NCI-H1436 (cell line): ENCODE results near the gene CERS6.
A peak's percentile ranks its signal among the peaks of the same experiment; 100 is the strongest.
"Not testable (repeated sequence)": the region's sequence is repeated elsewhere in the genome, so short reads cannot be mapped to it uniquely, and the experiment has no call there.

Source experiments
- DNase-seq: peaks from one replicate; lab custom pipeline; 2025; lab: John Stamatoyannopoulos, UW

Gene CERS6, protein sequence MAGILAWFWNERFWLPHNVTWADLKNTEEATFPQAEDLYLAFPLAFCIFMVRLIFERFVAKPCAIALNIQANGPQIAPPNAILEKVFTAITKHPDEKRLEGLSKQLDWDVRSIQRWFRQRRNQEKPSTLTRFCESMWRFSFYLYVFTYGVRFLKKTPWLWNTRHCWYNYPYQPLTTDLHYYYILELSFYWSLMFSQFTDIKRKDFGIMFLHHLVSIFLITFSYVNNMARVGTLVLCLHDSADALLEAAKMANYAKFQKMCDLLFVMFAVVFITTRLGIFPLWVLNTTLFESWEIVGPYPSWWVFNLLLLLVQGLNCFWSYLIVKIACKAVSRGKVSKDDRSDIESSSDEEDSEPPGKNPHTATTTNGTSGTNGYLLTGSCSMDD

DNA sequence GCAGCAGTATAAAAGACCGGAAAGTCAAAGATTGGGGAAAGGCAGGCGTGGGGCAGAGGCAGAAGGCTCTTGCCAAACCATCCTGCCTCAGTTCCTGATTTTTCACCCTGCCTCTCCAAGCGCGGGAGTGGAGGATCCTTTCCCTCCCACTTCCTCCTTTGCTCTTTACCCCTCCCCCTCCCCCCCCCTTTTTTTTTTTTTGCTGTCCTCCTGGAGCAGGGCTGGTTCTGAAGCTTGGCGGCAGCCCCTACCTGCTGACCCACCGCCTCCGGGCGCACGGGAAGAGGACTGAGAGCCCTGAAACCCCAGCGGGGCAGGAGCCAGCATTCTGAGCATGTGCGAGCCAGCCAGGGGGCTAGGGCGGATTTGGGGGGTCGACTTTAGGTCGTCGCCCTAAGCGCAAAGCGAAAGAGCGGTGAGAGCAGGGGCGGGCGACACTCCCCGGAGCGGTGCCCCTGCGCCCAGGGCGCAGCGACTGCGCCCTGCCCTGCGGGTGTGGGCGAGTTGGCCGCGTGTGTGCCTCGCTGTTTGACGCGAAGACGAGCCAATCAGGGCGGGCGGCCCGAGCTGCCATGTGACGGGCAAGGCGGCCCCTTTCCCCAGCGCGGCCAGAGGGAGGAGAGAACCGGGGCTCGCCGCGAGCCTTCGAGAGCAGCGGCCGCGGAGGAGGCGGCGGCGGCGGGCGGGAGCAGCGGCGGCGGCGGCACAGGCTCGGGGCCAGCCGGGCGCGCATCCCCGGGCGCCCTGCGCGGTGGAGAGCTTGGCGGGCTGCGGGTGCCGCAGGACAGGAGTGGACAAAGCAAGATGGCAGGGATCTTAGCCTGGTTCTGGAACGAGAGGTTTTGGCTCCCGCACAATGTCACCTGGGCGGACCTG is at the start of gene CERS6:
Gene CERS6, plus strand, starts transcription at position 628 of the 876 bp plus-strand sequence. Its CDS starts 177 bp downstream, at position 805.
- DNase-seq: peak; percentile 88

DNA sequence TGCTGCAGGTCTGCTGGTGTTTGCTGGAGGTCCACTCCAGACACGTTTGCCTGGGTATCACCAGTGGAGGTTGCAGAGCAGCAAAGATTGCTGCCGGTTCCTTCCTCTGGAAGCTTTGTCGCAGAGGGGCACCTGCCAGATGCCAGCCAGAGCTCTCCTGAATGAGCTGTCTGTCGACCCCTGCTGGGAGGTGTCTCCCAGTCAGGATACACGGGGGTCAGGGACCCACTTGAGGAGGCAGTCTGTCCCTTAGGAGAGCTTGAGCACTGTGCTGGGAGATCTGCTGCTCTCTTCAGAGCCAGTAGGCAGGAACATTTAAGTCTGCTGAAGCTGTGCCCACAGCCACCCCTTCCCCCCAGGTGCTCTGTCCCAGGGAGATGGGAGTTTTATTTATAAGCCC is 43.8 kb upstream of the CERS6 start:
- not testable (repeated sequence) for DNase-seq

DNA sequence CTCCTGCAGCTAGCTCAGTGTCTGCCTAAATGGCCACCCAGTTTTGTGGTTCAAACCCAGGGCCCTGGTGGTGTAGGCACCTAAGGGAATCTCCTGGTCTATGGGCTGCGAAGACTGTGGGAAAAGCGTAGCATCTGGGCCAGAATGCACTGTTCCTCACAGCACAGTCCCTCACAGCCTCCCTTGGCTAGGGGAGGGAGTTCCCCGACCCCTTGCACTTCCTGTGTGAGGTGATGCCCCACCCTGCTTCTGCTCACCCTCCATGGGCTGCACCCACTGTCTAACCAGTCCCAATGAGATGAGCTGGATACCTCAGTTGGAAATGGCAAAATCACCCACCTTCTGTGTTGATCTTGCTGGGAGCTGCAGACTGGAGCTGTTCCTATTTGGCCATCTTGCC is 43.0 kb upstream of the CERS6 start:
- not testable (repeated sequence) for DNase-seq

DNA sequence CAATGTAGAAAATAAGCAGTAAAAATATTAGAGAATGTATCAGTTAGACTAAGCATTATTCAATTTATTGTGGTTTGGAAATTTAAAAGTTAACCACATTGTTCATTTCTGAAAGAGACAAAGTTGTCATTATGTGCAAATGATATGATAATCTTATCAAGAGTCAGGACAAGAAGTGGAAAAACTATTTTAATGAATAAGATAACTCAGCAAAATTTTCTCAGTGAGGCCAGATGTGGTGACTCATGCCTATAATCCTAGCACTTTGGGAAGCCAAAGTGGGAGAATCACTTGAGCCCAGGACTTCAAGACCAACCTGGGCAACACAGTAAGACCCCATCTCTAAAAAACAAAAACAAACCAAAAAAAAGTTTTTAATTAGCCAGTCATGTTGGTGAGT is 39.5 kb upstream of the CERS6 start:
- DNase-seq: no peak

DNA sequence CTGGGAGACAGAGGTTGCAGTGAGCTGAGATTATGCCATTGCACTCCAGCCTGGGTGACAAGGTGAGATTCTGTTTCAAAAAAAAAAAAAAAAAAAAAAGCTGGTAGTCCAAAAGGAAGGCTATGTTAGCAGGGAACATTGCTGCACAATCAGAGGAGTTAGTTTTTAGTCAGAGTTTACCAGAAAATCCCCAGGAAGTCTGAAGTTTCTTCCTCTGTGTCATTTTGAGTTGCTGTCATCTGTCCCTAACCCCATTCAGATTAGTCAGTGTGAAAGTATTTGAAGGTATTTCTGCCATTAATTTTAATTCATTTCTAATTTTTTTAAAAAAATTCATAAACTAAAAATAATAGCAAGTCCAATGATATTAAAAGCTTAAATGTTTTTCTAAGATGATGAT is 33.5 kb upstream of the CERS6 start:
- DNase-seq: no peak

DNA sequence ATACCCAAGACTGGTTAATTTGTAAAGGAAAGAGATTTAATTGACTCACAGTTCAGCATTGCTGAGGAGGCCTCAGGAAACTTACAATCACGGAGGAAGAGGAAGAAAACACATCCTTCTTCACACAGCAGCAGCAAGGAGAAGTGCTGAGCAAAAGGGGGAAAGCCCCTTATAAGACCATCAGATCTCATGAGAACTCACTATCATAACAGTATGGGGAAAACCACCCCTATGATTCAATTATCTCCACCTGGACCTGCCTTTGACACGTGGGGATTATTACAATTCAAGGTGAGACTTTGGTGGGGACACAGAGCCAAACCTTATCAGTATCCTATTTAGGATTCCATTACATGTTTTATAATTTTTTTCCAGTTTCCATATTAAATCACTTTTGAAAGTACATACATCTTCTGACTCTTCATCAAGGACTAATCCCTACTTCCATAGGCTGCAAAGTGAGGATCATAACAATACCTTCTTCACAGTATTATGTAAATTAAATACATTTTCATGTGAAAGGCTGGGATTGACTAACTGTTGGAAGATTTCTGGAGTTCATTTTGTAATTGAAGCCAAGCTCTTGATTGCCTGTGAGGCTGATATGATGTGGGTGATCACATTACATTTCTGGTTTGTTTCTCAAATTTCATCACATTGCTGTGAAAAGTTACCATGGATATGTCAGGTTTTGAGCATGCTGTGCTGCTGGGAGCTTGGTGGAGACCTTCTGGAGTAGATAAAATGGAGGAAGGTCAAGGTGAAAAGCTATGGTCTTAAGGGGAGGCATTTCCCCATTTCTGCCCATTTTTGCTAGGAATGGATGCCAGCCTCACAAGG is 31.7 kb upstream of the CERS6 start:
- DNase-seq: no peak

DNA sequence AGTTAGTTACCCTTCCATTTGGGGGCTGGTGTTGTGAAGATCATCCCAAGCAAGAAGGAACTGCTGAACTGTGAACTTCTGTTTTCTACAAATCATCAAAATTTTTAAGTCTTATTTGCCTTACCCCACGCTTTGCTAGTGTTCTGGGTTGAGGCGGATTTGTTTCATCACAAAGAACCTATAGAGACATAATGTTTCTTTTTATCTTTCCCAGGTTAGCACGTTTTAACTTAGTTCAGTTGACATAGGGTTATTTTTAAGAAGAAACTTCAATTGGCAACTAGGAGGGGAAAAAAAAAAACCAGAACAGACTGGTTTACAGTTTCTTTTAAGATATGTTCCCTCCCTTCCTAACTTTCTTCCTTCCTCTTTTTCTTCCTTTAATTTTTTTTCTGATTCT is 31.1 kb upstream of the CERS6 start:
- no peak for DNase-seq

DNA sequence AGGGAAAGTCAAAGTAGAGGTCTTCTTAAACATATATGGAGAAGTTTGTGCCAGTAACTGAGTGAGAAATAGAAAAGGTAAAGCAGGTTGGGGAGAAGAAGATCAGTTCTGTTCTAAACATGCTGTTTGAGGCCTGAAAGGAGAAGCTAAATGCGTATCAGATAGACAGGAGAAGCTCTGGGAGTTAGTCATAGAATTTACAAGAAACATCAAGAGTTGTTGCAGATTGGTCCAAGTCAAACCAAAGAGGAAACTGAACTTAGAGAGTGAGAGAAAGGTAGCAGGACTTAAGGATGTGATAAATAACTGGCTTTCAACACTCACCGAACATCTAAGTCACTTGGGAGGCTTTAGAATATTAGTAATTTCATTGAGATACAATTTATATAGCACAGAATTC is 29.2 kb upstream of the CERS6 start:
- no peak for DNase-seq

DNA sequence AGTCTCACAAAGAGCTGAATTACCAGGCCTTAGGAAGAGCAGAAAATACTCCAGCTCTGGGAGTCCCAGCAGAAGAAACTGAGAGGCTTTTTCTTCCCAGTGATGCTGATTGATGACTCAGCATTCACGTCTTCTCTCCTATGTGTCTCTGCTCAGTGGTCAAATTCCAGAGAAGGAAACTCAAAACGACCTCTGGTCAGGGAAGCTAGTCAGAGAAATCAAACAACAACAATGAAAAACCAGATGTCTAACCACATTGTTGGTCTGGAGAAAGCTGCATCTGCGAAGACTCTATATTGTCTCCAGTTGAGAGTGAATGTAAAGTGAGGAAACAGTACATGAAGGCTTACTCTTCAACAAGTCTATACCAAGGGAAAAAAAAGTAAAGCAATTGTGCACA is 28.6 kb upstream of the CERS6 start:
- DNase-seq: no peak

DNA sequence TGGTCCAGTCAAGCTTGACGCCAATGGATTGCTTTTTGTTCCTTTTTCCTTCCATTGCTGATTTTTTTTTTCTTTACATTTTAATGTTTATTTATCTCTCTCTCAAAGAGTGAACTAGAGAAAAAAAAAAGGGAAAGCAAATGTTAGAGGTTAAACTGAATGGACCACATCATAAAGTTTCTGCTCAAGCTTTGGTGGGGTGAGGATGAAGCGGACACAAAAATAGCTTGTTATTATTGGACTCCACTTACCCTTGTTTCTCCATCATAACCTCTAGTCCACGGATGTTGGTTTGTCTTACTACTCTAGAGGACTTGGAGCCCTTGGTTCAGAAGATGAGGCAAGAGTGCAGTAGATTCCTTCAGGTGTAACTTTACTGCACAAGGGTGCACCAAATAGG is 27.6 kb upstream of the CERS6 start:
- no peak for DNase-seq

DNA sequence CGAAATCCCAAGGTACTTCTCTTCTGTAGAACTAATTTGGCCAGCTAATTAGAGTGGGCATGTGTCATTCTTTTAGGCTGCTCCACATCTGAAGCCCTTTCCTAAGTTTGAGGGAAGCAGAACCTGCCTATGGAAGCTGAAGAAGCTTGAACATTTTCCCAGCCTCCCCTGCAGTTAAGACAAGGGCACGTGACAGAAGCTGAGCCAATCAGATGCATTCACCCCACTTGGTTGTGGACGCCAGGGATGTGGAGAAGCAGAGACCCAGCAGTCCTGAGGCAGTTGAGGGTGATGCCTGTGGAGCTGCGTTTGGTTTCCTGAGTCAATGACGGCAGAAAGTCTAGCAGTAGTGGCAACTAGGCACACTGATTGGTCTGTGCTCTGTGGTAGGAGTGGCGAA is 26.1 kb upstream of the CERS6 start:
- DNase-seq: no peak

DNA sequence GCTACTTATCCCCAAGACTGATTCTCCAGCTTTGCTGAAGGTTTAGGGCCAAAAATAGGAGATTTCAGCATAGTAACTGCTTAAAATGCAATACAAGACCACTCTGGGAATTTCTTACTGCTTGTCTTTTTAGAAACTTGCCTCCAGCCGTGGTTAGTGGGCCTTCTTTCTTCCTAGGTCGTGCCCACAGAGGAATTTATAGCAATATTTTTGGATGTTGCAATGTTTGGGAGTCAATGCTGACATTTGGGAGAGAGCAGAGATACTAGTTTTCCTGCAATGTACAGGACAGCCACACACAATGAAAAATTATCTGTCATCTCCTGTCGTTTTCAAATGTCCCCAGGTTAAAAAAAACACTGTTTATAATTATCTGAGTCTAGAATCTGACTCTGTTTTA is 25.6 kb upstream of the CERS6 start:
- no peak for DNase-seq

DNA sequence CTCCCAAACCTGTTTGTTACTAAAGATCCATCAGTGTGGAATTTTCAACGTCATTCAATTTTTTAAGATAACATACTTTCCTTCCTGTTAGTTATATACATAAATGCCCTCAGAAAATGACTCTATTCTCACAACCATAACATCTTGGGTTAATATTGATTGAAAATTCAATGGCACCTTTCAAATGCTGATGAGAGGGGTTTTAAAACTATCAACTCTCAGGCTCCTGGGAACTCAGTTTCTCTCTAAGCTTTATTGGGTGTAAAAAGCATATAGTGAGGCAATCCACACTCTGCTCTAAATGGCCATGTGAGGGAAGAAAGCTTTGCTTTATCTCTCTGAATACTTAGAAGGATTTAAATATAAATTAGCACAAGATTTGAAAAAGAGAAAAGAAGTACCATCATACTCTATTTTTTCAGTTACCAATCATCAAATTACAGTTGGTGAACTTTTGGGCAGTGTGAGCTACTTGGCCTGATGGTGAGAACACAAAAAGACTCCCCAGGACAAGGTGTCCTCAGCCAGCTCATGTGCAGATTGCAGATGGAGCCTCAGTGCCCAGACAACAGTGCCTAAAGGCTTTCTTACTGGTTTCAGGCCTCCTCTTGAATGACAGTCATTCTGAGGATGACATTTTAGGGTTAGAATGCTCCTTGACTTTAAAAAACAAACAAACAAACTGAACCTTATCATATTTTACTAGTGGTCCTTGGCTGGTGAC is 24.6 kb upstream of the CERS6 start:
- no peak for DNase-seq

DNA sequence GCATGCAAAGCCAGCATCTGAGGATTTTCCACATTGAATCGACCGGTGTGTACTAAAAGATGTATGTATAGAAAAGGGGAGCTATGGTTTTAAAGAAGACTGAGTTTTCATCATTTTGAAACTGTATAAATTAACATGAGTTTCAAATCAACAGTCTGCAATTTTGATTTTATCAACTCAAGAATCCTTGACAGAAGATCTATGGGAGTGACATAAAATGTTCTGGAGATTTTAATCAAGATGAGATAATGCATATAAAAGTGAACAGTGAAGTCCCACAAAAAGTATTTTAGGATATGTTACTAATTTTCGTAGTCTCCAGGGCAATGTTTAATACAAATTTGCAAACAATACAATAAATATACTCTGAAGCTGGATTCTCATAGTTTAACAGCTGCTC is 24.0 kb upstream of the CERS6 start:
- no peak for DNase-seq

DNA sequence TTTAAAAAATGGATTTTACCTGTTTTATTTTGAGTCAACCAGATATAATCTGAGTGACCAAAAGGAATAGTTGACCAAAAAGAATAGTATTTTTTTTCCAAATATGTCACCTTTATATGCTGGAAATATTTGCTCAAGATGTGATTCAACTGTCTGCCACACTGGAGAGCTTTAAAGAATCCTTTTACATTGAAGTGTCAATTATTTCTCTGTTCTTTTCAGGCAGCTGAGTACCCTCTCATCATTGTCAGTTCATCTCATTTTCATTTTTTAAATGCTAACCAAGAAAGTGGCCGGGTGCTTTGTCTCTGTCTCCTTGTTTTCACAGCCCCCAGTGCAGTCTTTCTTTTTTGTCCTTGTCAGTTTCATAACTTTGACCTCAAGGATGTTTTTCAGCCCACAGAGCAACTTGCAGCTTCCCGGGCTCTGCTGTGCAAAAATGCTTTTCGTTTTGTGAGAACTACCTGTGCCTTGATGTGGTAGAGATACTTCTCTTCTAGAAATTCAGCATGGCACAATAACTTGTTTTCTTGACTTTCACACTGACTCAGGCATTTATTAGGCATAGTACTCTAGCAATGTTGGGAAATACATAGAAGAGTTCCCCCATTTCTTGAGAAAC is 23.4 kb upstream of the CERS6 start:
- peak; percentile 55 for DNase-seq

DNA sequence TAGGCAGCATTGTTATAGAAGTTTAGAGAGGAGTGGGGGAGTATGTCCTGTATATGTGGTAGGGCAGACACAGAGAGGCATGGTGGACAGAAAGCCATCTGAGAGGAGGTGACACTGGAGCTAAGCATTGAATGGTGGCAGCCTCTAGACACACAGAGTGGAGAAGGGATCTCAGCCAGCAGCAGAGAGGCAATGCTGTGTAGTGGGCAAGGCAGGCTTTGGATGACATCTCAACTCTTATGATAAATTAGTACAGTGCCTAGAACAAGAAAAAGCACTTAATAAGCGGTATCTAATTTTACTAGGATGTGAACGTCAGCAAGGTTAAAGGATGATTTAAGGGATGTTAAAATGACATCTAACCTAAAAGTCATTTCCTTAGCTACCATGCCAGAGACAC is 22.5 kb upstream of the CERS6 start:
- DNase-seq: no peak

DNA sequence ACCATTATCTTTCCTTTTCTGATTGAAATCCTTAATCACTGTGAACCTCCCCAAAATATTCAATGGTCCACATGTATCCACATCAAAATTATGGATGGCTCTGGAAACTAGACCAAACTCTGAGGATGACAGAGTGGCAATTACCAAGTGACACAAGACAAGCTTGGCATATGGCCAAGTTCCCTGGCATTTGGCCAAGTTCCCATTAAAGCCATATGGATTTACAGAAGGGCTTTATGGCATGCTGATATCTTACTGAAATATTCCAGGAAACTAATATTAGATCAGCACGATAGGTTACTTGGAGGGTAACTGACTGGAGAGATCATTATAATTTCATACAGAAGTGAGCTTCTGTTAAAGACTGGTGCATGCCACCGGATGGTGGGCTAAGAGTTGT is 21.9 kb upstream of the CERS6 start:
- DNase-seq: peak; percentile 64

DNA sequence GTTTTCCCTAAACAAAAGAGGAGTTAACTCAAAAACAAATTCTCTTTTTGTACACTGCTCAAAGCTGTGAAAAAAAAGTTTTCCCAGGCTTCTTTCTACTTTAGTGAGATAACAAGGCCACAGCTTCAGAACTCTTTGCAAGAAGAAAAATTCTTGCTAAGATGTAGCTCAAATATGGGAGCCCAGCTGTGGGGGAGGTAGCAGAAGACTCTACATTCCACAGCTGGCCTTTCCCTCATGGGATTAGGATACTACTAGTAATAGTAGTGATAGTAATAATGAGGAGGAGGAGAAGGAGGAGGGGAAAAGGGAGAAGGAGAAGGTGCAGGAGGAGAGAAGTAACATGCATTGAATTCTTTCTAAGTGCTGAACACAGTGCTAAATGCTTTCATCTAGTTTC is 19.2 kb upstream of the CERS6 start:
- DNase-seq: no peak

DNA sequence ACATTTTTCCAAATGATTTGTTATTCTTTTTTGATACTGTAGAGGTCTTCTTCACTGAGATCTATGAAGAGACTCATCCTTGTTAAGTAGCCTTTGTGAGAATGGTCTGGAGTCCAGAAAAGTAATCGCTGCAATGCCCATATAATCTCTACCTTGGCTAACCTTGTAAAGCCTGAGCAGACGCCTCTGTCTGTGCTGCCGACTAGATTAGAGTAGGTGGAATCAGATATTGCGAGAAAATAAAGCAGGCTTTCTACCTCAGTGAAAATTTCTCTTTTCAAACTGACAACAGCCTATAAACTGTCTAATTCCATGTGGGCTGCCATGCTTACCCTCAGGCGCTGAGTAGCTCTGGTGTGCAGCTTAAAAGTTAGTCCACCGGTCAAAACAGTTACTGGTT is 17.5 kb upstream of the CERS6 start:
- DNase-seq: no peak

DNA sequence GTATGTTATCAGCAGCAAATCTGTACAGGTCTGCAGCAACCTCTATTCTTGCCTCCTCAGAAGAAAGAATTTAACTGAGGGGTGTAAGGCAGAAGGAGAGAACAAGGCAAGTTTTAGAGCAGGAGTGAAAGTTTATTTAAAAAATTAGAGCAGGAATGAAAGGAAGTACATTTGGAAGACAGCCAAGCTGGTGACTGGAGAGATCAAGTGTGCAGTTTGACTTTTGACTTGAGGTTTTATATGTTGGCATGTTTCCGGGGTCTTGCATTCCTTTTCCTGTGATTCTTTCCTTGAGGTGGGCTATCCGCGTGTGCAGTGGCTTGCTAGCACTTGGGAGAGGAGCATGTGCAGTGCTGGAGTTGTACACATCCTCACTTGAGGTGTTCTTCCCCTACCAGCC is 16.5 kb upstream of the CERS6 start:
- DNase-seq: no peak

DNA sequence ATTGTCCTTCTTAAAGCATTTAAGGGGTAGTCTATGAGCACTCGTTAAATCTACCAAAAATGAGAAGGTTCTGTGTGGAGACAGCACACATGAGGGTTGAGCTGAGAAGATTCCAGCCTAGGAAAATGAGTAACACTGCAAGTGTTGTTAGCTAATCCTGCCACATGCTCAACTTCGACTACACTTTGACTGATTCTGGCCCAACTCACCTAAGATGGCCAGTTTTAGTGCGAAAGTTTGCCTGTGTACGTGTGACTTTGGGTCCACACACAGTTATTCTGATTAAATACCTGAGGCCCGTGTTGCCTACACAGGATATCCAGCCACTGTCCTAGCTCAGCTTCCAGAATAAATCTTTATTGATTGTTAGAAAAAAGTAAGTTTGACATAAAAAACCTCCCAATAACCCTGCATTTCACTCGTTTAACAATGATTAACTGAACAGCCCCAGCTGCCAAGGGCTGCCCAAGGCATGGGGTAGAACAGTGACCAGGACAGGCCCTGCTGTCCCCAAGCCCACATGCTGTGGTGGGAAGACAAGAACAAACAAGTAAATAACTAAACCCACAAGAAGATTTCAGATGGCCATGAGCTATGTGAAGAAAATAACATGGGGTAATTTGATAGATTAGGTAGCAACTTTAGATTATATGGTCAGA is 14.7 kb upstream of the CERS6 start:
- no peak for DNase-seq
